ENCODE data around the gene SLC25A39.
"Not testable (repeated sequence)": the region's sequence is repeated elsewhere in the genome, so short reads cannot be mapped to it uniquely, and the experiment has no call there.

The SLC25A39 gene

GRCh38 chr17:44324571-44325275 lies at the start of gene SLC25A39:
Gene SLC25A39, minus strand, starts transcription at chr17:44324823. Its CDS starts 1,261 bp downstream, at chr17:44323562.
- H3K27me3 ChIP-seq (ENCODE audit: control insufficient read depth, insufficient read depth, low read length): no peaks in the 10 kb centered on the region
- peak within 1 kb of the TSS; percentile 85 for H3K4me3 ChIP-seq (ENCODE audit: low read length)
- H3K9ac ChIP-seq (ENCODE audit: low read length): peak within 1 kb of the TSS; percentile 61
- peaks cover 5% of the 10 kb centered on the region for H3K4me1 ChIP-seq (ENCODE audit: control insufficient read depth, insufficient read depth, low read length)
- H3K27ac ChIP-seq (ENCODE audit: low read depth, low read length): peak within 1 kb of the TSS; percentile 99
- H3K36me3 ChIP-seq (ENCODE audit: control insufficient read depth, insufficient read depth, low read length): peaks cover 9% of the 10 kb centered on the region

- Histone ChIP-seq H3K27ac (ENCODE audit: low read depth, low read length) (no peak overlapping the region), H3K4me3 (ENCODE audit: low read length) (no peak overlapping the region), H3K36me3 (ENCODE audit: control insufficient read depth, insufficient read depth, low read length) (no peaks in the 10 kb centered on the region), H3K9ac (ENCODE audit: low read length) (no peak overlapping the region), H3K27me3 (ENCODE audit: control insufficient read depth, insufficient read depth, low read length) (no peaks in the 10 kb centered on the region), H3K4me1 (ENCODE audit: control insufficient read depth, insufficient read depth, low read length) (no peaks in the 10 kb centered on the region)
Measured at GRCh38 chr17:44372036-44372435, 47.4 kb upstream of the SLC25A39 start.

- not testable (repeated sequence) for H3K4me3 ChIP-seq (ENCODE audit: low read length); H3K27me3 ChIP-seq (ENCODE audit: control insufficient read depth, insufficient read depth, low read length); H3K9ac ChIP-seq (ENCODE audit: low read length); H3K4me1 ChIP-seq (ENCODE audit: control insufficient read depth, insufficient read depth, low read length); H3K36me3 ChIP-seq (ENCODE audit: control insufficient read depth, insufficient read depth, low read length); H3K27ac ChIP-seq (ENCODE audit: low read depth, low read length)
Measured at GRCh38 chr17:44369414-44370023, 44.9 kb upstream of the SLC25A39 start.

- not testable (repeated sequence) for H3K27me3 ChIP-seq (ENCODE audit: control insufficient read depth, insufficient read depth, low read length); H3K4me1 ChIP-seq (ENCODE audit: control insufficient read depth, insufficient read depth, low read length); H3K9ac ChIP-seq (ENCODE audit: low read length); H3K4me3 ChIP-seq (ENCODE audit: low read length); H3K36me3 ChIP-seq (ENCODE audit: control insufficient read depth, insufficient read depth, low read length); H3K27ac ChIP-seq (ENCODE audit: low read depth, low read length)
Measured at GRCh38 chr17:44368391-44369243, 44.0 kb upstream of the SLC25A39 start.

- peaks cover 2% of the 10 kb centered on the region for H3K27me3 ChIP-seq (ENCODE audit: control insufficient read depth, insufficient read depth, low read length)
- H3K9ac ChIP-seq (ENCODE audit: low read length): no peak overlapping the region
- no peaks in the 10 kb centered on the region for H3K4me1 ChIP-seq (ENCODE audit: control insufficient read depth, insufficient read depth, low read length)
- H3K4me3 ChIP-seq (ENCODE audit: low read length): no peak overlapping the region
- no peaks in the 10 kb centered on the region for H3K36me3 ChIP-seq (ENCODE audit: control insufficient read depth, insufficient read depth, low read length)
- H3K27ac ChIP-seq (ENCODE audit: low read depth, low read length): no peak overlapping the region
Measured at GRCh38 chr17:44367231-44367979, 42.8 kb upstream of the SLC25A39 start.

GRCh38 chr17:44365051-44365450 lies 40.4 kb upstream of the SLC25A39 start:
- H3K27me3 ChIP-seq (ENCODE audit: control insufficient read depth, insufficient read depth, low read length); H3K4me1 ChIP-seq (ENCODE audit: control insufficient read depth, insufficient read depth, low read length); H3K27ac ChIP-seq (ENCODE audit: low read depth, low read length); H3K36me3 ChIP-seq (ENCODE audit: control insufficient read depth, insufficient read depth, low read length); H3K4me3 ChIP-seq (ENCODE audit: low read length); H3K9ac ChIP-seq (ENCODE audit: low read length): not testable (repeated sequence)

- Histone ChIP-seq H3K27ac (ENCODE audit: low read depth, low read length) (no peak within 1 kb of the TSS), H3K4me1 (ENCODE audit: control insufficient read depth, insufficient read depth, low read length) (no peaks in the 10 kb centered on the region), H3K9ac (ENCODE audit: low read length) (no peak within 1 kb of the TSS), H3K4me3 (ENCODE audit: low read length) (peak within 1 kb of the TSS; percentile 64), H3K36me3 (ENCODE audit: control insufficient read depth, insufficient read depth, low read length) (no peaks in the 10 kb centered on the region), H3K27me3 (ENCODE audit: control insufficient read depth, insufficient read depth, low read length) (peaks cover 5% of the 10 kb centered on the region)
Measured at GRCh38 chr17:44363613-44364159, 39.1 kb upstream of the SLC25A39 start, which contains the start of gene FAM171A2. Gene FAM171A2, minus strand, starts transcription at chr17:44363853. Its CDS starts 139 bp downstream, at chr17:44363714.

GRCh38 chr17:44362949-44363612 lies 38.5 kb upstream of the SLC25A39 start:
- Histone ChIP-seq H3K27ac (ENCODE audit: low read depth, low read length) (no peak overlapping the region), H3K27me3 (ENCODE audit: control insufficient read depth, insufficient read depth, low read length) (peaks cover 5% of the 10 kb centered on the region), H3K4me3 (ENCODE audit: low read length) (peak overlapping the region; percentile 64), H3K36me3 (ENCODE audit: control insufficient read depth, insufficient read depth, low read length) (no peaks in the 10 kb centered on the region), H3K4me1 (ENCODE audit: control insufficient read depth, insufficient read depth, low read length) (no peaks in the 10 kb centered on the region), H3K9ac (ENCODE audit: low read length) (no peak overlapping the region)

GRCh38 chr17:44362459-44362948 lies 37.9 kb upstream of the SLC25A39 start:
- no peak overlapping the region for H3K4me3 ChIP-seq (ENCODE audit: low read length)
- H3K9ac ChIP-seq (ENCODE audit: low read length): no peak overlapping the region
- no peak overlapping the region for H3K27ac ChIP-seq (ENCODE audit: low read depth, low read length)
- no peaks in the 10 kb centered on the region for H3K4me1 ChIP-seq (ENCODE audit: control insufficient read depth, insufficient read depth, low read length)
- peaks cover 5% of the 10 kb centered on the region for H3K27me3 ChIP-seq (ENCODE audit: control insufficient read depth, insufficient read depth, low read length)
- H3K36me3 ChIP-seq (ENCODE audit: control insufficient read depth, insufficient read depth, low read length): no peaks in the 10 kb centered on the region

GRCh38 chr17:44361292-44362260 lies 37.0 kb upstream of the SLC25A39 start:
- no peak overlapping the region for H3K9ac ChIP-seq (ENCODE audit: low read length)
- H3K4me3 ChIP-seq (ENCODE audit: low read length): no peak overlapping the region
- H3K27me3 ChIP-seq (ENCODE audit: control insufficient read depth, insufficient read depth, low read length): peaks cover 5% of the 10 kb centered on the region
- H3K4me1 ChIP-seq (ENCODE audit: control insufficient read depth, insufficient read depth, low read length): no peaks in the 10 kb centered on the region
- H3K27ac ChIP-seq (ENCODE audit: low read depth, low read length): no peak overlapping the region
- H3K36me3 ChIP-seq (ENCODE audit: control insufficient read depth, insufficient read depth, low read length): no peaks in the 10 kb centered on the region

Measured in rectal smooth muscle tissue (tissue), 1 donor.